HepG2 (cell line): ENCODE data around the gene CRTAC1. TPM values are rescaled to one million over a fixed set of nuclear protein-coding genes. Genes with fewer than 3 reads are reported as not detected.

ENCODE experiments used
- ATAC-seq: fragments of 200-7000 bp; cut with Tn5 transposase; 3 replicates; pipeline ENCODE4 v1.9.1; 2020; ENCODE audit warnings: mild to moderate bottlenecking, moderate library complexity
- BruUV-seq: library from RNA; stranded (reverse); fragments of 400-500 nt; replicated peaks from 2 replicates; lab custom pipeline; 2021; lab: Mats Ljungman, UMichigan
- CTCF ChIA-PET: fragments of 300-600 bp; formaldehyde crosslinking; extraction: SDS; loops from one replicate; lab custom pipeline; 2021; ENCODE audit warnings: low total read pairs, inconsistent platforms, low intra/inter-chr PET ratio; lab: Yijun Ruan, JAX
- POLR2A ChIA-PET: fragments of 350-600 bp; sonication (Branson Sonifier 250); formaldehyde crosslinking; loops from one replicate; lab custom pipeline; 2020; ENCODE audit warnings: antibody characterized with exemption, inconsistent platforms; lab: Yijun Ruan, JAX
- DNase-seq: peaks from one replicate; pipeline ENCODE4 v3.0.0-alpha.2; 2015; ENCODE audit warnings: low spot score
- FAIRE-seq: peaks from 3 replicates; lab custom pipeline; 2011; peaks lifted over from hg19 to GRCh38; lab: Jason Lieb, UNC
- H2AFZ ChIP-seq: one replicate; pipeline ENCODE4 v1.6.1; 2011; ENCODE audit warnings: low read length, inconsistent platforms
- H3K27ac ChIP-seq: fragments of 300-600 bp; 3 replicates; pipeline ENCODE4 v1.8.0; 2011; ENCODE audit warnings: mixed run types, mild to moderate bottlenecking, mixed read lengths, low read length, inconsistent platforms; ENCODE audit not compliant: insufficient read depth; ENCODE audit errors: extremely low read length
- H3K27me3 ChIP-seq, 2 experiments: fragments of 200-600 bp in 1 of 2; 2 replicates in 1 of 2; 3 replicates in 1 of 2; pipeline versions ENCODE4 v1.6.0 to v1.8.0; 2011; ENCODE audit warnings: low read length in 2 of 2, mild to moderate bottlenecking in 2 of 2, moderate library complexity in 2 of 2, inconsistent platforms in 1 of 2; ENCODE audit not compliant: insufficient read depth in 2 of 2, control insufficient read depth in 1 of 2
- H3K36me3 ChIP-seq, 2 experiments: fragments of 200-600 bp in 1 of 2; replicated peaks in 1 of 2; 2 replicates in 1 of 2; 3 replicates in 1 of 2; pipeline versions ENCODE4 v1.5.1 to v1.8.0; 2011; ENCODE audit warnings: low read length in 2 of 2, inconsistent platforms in 1 of 2; ENCODE audit not compliant: insufficient read depth in 2 of 2, control insufficient read depth in 1 of 2
- H3K4me1 ChIP-seq: 2 replicates; pipeline ENCODE4 v1.5.1; 2012; ENCODE audit warnings: low read length, inconsistent platforms; ENCODE audit not compliant: insufficient read depth
- H3K4me2 ChIP-seq: 2 replicates; pipeline ENCODE4 v1.6.0; 2011; ENCODE audit warnings: low read depth, low read length, inconsistent platforms
- H3K4me3 ChIP-seq, 3 experiments: fragments of 200-600 bp in 1 of 3; sonication (generic), shearing (Covaris generic) in 1 of 3; replicated peaks in 1 of 3; 2 replicates each; pipeline ENCODE4 v1.5.1; 2011 to 2016; ENCODE audit warnings: low read length in 3 of 3, inconsistent platforms in 2 of 3, low read depth in 2 of 3, mild to moderate bottlenecking in 2 of 3, control low read depth in 1 of 3, mixed read lengths in 1 of 3; ENCODE audit not compliant: insufficient read depth in 1 of 3
- H3K79me2 ChIP-seq: one replicate; pipeline ENCODE4 v1.6.1; 2011; ENCODE audit warnings: low read length, inconsistent platforms; ENCODE audit not compliant: insufficient read depth
- H3K9ac ChIP-seq: 2 replicates; pipeline ENCODE4 v1.6.0; 2011; ENCODE audit warnings: mild to moderate bottlenecking, low read depth, low read length, inconsistent platforms; ENCODE audit not compliant: insufficient read depth
- H3K9me3 ChIP-seq: 2 replicates; pipeline ENCODE4 v1.5.1; 2012; ENCODE audit warnings: mild to moderate bottlenecking, low read length
- H4K20me1 ChIP-seq: 2 replicates; pipeline ENCODE4 v1.6.0; 2011; ENCODE audit warnings: inconsistent platforms, mild to moderate bottlenecking, low read length, moderate library complexity; ENCODE audit not compliant: insufficient read depth
- AHR ChIP-seq: IDR thresholded peaks from 2 replicates; pipeline ENCODE4 v1.6.1; 2018; ENCODE audit warnings: missing genetic modification reagents, missing compliant biosample characterization
- CCDC6 ChIP-seq: sonication (generic); formaldehyde crosslinking; IDR thresholded peaks from 2 replicates; pipeline ENCODE4 v1.8.1; 2022; ENCODE audit warnings: mild to moderate bottlenecking, missing genetic modification reagents, moderate library complexity
- GABPB1 ChIP-seq: IDR thresholded peaks from 2 replicates; pipeline ENCODE4 v1.6.1; 2016; ENCODE audit warnings: mild to moderate bottlenecking, missing genetic modification reagents, moderate library complexity, missing compliant biosample characterization
- HMG20B ChIP-seq: conservative IDR thresholded peaks from 2 replicates; pipeline ENCODE4 v1.6.1; 2016; ENCODE audit warnings: missing genetic modification reagents, missing compliant biosample characterization
- KDM2A ChIP-seq: sonication (generic); formaldehyde crosslinking; IDR thresholded peaks from 2 replicates; pipeline ENCODE4 v1.4.0; 2020; ENCODE audit warnings: low read depth, missing genetic modification reagents, borderline replicate concordance
- KDM5B ChIP-seq: sonication (generic); formaldehyde crosslinking; IDR thresholded peaks from 2 replicates; pipeline ENCODE4 v1.4.0; 2020; ENCODE audit warnings: missing genetic modification reagents, mild to moderate bottlenecking, borderline replicate concordance
- PCBP1 ChIP-seq: fragments of 200-400 bp; formaldehyde crosslinking; IDR thresholded peaks from 2 replicates; pipeline ENCODE4 v1.6.1; 2017; ENCODE audit warnings: mild to moderate bottlenecking, low read depth, low read length, borderline replicate concordance
- RAD21 ChIP-seq: fragments of 450-650 bp; formaldehyde crosslinking; IDR thresholded peaks from 2 replicates; pipeline ENCODE4 v1.5.0; 2020; ENCODE audit warnings: mild to moderate bottlenecking
- SALL1 ChIP-seq: sonication (generic); formaldehyde crosslinking; IDR thresholded peaks from 2 replicates; pipeline ENCODE4 v1.8.0; 2022; ENCODE audit warnings: mild to moderate bottlenecking, missing genetic modification reagents
- STAG1 ChIP-seq: sonication (generic); formaldehyde crosslinking; IDR thresholded peaks from 2 replicates; pipeline ENCODE4 v1.4.0; 2020; ENCODE audit warnings: missing genetic modification reagents
- XRCC5 ChIP-seq: fragments of 200-400 bp; formaldehyde crosslinking; optimal IDR thresholded peaks from 2 replicates; pipeline ENCODE3; 2017; ENCODE audit warnings: mild to moderate bottlenecking, low read length
- ZNF234 ChIP-seq: sonication (generic); formaldehyde crosslinking; conservative IDR thresholded peaks from 2 replicates; pipeline ENCODE4 v1.5.1; 2020; ENCODE audit warnings: mild to moderate bottlenecking, missing genetic modification reagents
- ZNF547 ChIP-seq: sonication (generic); formaldehyde crosslinking; IDR thresholded peaks from 2 replicates; pipeline ENCODE4 v1.5.1; 2020; ENCODE audit warnings: mild to moderate bottlenecking, missing genetic modification reagents
- whole genome bisulfite sequencing: methylation state at CpG from one replicate; pipeline ENCODE4 v1.1.6; 2017; ENCODE audit warnings: low lambda C conversion rate; 5-methylcytosine and 5-hydroxymethylcytosine counted together
- in situ Hi-C: cut with HindIII; loops from 2 replicates; pipeline ENCODE4 v1.10.0; 2017; ENCODE audit warnings: low pct_unique_long_range_greater_than_20kb; ENCODE audit not compliant: extremely low pct_ligation_motif_present
- intact Hi-C: fragments of 100-400 bp; cut with micrococcal nuclease; formaldehyde crosslinking; loops from one replicate; pipeline ENCODE4 v1.10.0; 2022; ENCODE audit not compliant: unreplicated experiment
- polyA plus RNA-seq, 8 experiments: library from polyadenylated mRNA; depleted of rRNA in 3 of 8; stranded (reverse) in 7 of 8; unstranded in 1 of 8; fragments of >200 nt; fragmentation: Illumina TruSeq in 4 of 8; extraction: Trizol in 4 of 8; gene quantifications; 2 replicates each; pipeline versions ENCODE4 v1.2.1 to v1.2.3, GENCODE V29; 2011 to 2016; ENCODE audit warnings: low read depth in 4 of 8, missing spikeins in 1 of 8, mixed read lengths in 1 of 8; ENCODE audit not compliant: insufficient read depth in 1 of 8
- total RNA-seq, 5 experiments: library from RNA; depleted of rRNA; stranded (reverse); fragments of >200 nt; fragmentation: Illumina TruSeq; extraction: Trizol; gene quantifications; 2 replicates each; pipeline ENCODE4 v1.2.3, GENCODE V29; 2016; ENCODE audit warnings: low read depth in 1 of 5
- TF ChIP-seq, protein P1 (sequence below): sonication (generic); formaldehyde crosslinking; IDR thresholded peaks from 2 replicates; pipeline ENCODE4 v1.4.0; 2020; ENCODE audit warnings: missing genetic modification reagents
- TF ChIP-seq, protein P2 (sequence below): IDR thresholded peaks from 2 replicates; pipeline ENCODE4 v1.6.1; 2016; ENCODE audit warnings: mild to moderate bottlenecking, missing biosample characterization, missing genetic modification reagents
- TF ChIP-seq, protein P3 (sequence below): sonication (generic); formaldehyde crosslinking; IDR thresholded peaks from 2 replicates; pipeline ENCODE4 v1.4.0; 2020; ENCODE audit warnings: missing genetic modification reagents

Gene CRTAC1
- total and polyA plus RNA-seq, 2 of the 13 experiments (the other 11 are each of a cell fraction or from before 2014, with no cell fraction given) = not detected

DNA sequence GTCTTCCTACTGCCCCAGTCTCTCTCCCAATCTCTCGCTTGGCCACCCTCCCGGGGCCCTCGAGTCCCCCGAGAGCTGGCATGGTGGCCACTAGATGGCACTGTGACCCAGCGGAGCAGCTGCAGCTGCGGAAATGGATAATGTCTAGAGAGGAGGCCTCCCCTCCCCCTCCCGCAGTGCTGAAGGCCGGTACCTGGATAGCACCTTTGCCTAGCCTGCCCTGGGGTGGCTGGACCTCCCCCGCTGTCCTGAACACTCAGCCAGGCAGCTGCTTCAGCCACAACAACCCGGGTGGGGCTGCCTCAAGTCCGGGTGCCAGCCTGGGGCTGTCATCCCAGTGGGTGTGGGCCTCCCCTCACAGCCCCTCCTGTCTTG is 115.6 kb downstream of the CRTAC1 start:
- peak; percentile 95 for ATAC-seq
- Histone ChIP-seq H4K20me1 (0 out of 2 replicates have a peak, but pooled peaks cover 6% of the 10 kb centered on the region), H3K9me3 (no peaks in the 10 kb centered on the region), H3K4me2 (no peak overlapping the region), H3K4me1 (no peaks in the 10 kb centered on the region), H3K36me3 (no peaks in the 10 kb centered on the region), H3K27me3 (peaks cover 4 to 19% of the 10 kb centered on the region in 2 experiments; a peak in 2 of 5 replicates), H2AFZ (no peak overlapping the region), H3K4me3 (no peak overlapping the region), H3K27ac (no peak overlapping the region), H3K9ac (no peak overlapping the region), H3K79me2 (no peaks in the 10 kb centered on the region)
- CTCF ChIA-PET = interaction anchor here (2.0 to 3.1 kb wide), 3 partner anchors 113 to 131 kb away, joined by 6 to 39 read pairs (median 13); no protein-coding TSS in a partner anchor
- POLR2A ChIA-PET = no interaction called here
- DNase-seq = peak; percentile 29
- in situ Hi-C loops = loop anchor here (5.0 to 25.0 kb wide), 2 partner anchors 127 to 397 kb away; no protein-coding TSS in a partner anchor
- intact Hi-C loops = loop anchor here (1.0 kb wide), 2 partner anchors 126 to 130 kb away; no protein-coding TSS in a partner anchor
- WGBS = 24% methylated on average over 3 of the region's 11 CpGs
- no TSS peak for BruUV-seq
- no peak for FAIRE-seq
- TF ChIP-seq KDM5B (CRISPR knock-in tag) = peak; percentile 48; the same call in 1 of the 2 replicates
- peak; percentile 34; the same call in 1 of the 2 replicates for TF ChIP-seq KDM2A
- TF ChIP-seq AHR (CRISPR knock-in tag) = 0 out of 2 replicates have a peak, but pooled peaks have one; percentile 55
- TF ChIP-seq CCDC6 (CRISPR knock-in tag) = no peak
- no peak for TF ChIP-seq HMG20B (CRISPR knock-in tag)
- TF ChIP-seq ZNF234 (CRISPR knock-in tag) = no peak
- TF ChIP-seq, protein P1, sequence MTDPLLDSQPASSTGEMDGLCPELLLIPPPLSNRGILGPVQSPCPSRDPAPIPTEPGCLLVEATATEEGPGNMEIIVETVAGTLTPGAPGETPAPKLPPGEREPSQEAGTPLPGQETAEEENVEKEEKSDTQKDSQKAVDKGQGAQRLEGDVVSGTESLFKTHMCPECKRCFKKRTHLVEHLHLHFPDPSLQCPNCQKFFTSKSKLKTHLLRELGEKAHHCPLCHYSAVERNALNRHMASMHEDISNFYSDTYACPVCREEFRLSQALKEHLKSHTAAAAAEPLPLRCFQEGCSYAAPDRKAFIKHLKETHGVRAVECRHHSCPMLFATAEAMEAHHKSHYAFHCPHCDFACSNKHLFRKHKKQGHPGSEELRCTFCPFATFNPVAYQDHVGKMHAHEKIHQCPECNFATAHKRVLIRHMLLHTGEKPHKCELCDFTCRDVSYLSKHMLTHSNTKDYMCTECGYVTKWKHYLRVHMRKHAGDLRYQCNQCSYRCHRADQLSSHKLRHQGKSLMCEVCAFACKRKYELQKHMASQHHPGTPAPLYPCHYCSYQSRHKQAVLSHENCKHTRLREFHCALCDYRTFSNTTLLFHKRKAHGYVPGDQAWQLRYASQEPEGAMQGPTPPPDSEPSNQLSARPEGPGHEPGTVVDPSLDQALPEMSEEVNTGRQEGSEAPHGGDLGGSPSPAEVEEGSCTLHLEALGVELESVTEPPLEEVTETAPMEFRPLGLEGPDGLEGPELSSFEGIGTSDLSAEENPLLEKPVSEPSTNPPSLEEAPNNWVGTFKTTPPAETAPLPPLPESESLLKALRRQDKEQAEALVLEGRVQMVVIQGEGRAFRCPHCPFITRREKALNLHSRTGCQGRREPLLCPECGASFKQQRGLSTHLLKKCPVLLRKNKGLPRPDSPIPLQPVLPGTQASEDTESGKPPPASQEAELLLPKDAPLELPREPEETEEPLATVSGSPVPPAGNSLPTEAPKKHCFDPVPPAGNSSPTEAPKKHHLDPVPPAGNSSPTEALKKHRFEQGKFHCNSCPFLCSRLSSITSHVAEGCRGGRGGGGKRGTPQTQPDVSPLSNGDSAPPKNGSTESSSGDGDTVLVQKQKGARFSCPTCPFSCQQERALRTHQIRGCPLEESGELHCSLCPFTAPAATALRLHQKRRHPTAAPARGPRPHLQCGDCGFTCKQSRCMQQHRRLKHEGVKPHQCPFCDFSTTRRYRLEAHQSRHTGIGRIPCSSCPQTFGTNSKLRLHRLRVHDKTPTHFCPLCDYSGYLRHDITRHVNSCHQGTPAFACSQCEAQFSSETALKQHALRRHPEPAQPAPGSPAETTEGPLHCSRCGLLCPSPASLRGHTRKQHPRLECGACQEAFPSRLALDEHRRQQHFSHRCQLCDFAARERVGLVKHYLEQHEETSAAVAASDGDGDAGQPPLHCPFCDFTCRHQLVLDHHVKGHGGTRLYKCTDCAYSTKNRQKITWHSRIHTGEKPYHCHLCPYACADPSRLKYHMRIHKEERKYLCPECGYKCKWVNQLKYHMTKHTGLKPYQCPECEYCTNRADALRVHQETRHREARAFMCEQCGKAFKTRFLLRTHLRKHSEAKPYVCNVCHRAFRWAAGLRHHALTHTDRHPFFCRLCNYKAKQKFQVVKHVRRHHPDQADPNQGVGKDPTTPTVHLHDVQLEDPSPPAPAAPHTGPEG = no peak
- peak; percentile 92 for TF ChIP-seq RAD21
- TF ChIP-seq SALL1 = peak; percentile 43; the same call in 1 of the 2 replicates
- TF ChIP-seq ZNF547 = no peak
- TF ChIP-seq, protein P2, sequence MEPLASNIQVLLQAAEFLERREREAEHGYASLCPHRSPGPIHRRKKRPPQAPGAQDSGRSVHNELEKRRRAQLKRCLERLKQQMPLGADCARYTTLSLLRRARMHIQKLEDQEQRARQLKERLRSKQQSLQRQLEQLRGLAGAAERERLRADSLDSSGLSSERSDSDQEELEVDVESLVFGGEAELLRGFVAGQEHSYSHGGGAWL (CRISPR knock-in tag) = 0 out of 2 replicates have a peak, but pooled peaks have one; percentile 35
- TF ChIP-seq, protein P3, sequence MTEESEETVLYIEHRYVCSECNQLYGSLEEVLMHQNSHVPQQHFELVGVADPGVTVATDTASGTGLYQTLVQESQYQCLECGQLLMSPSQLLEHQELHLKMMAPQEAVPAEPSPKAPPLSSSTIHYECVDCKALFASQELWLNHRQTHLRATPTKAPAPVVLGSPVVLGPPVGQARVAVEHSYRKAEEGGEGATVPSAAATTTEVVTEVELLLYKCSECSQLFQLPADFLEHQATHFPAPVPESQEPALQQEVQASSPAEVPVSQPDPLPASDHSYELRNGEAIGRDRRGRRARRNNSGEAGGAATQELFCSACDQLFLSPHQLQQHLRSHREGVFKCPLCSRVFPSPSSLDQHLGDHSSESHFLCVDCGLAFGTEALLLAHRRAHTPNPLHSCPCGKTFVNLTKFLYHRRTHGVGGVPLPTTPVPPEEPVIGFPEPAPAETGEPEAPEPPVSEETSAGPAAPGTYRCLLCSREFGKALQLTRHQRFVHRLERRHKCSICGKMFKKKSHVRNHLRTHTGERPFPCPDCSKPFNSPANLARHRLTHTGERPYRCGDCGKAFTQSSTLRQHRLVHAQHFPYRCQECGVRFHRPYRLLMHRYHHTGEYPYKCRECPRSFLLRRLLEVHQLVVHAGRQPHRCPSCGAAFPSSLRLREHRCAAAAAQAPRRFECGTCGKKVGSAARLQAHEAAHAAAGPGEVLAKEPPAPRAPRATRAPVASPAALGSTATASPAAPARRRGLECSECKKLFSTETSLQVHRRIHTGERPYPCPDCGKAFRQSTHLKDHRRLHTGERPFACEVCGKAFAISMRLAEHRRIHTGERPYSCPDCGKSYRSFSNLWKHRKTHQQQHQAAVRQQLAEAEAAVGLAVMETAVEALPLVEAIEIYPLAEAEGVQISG (CRISPR knock-in tag) = peak; percentile 65
- peak; percentile 91 for TF ChIP-seq STAG1 (CRISPR knock-in tag)
- TF ChIP-seq PCBP1 = 0 out of 2 replicates have a peak, but pooled peaks have one; percentile 36
- TF ChIP-seq XRCC5 = peak; percentile 61
- peak; percentile 54; the same call in 1 of the 2 replicates for TF ChIP-seq GABPB1 (CRISPR knock-in tag)
